Measurements from ENCODE around the gene NSUN4. TPM values are rescaled to one million over a fixed set of nuclear protein-coding genes. Genes with fewer than 3 reads are reported as not detected.
"Not testable (repeated sequence)": the region's sequence is repeated elsewhere in the genome, so short reads cannot be mapped to it uniquely, and the experiment has no call there.

The NSUN4 gene
- total and polyA plus RNA-seq, 2 donors: 15.9 to 16.7 TPM

- 83% methylated on average over 3 of the region's 3 CpGs for WGBS
- Histone ChIP-seq H3K4me3 (ENCODE audit: low read depth, low read length) (no peak overlapping the region), H3K4me1 (ENCODE audit: insufficient read depth) (no peaks in the 10 kb centered on the region), H3K27ac (ENCODE audit: low read depth) (no peak overlapping the region), H3K36me3 (ENCODE audit: insufficient read depth) (peaks cover 7% of the 10 kb centered on the region)
- DNase-seq (ENCODE audit: extremely low spot score): no peak
Observed at GRCh38 chr1:46315669-46316403, 24.8 kb upstream of the NSUN4 start.

GRCh38 chr1:46317323-46317722 lies 23.3 kb upstream of the NSUN4 start:
- DNase-seq (ENCODE audit: extremely low spot score): no peak
- Histone ChIP-seq H3K36me3 (ENCODE audit: insufficient read depth) (peaks cover 7% of the 10 kb centered on the region), H3K27ac (ENCODE audit: low read depth) (no peak overlapping the region), H3K4me3 (ENCODE audit: low read depth, low read length) (no peak overlapping the region), H3K4me1 (ENCODE audit: insufficient read depth) (no peaks in the 10 kb centered on the region)
- WGBS: 94% methylated on average over 1 of the region's 1 CpG

- not testable (repeated sequence) for DNase-seq (ENCODE audit: extremely low spot score); H3K27ac ChIP-seq (ENCODE audit: low read depth); H3K4me3 ChIP-seq (ENCODE audit: low read depth, low read length); H3K4me1 ChIP-seq (ENCODE audit: insufficient read depth); H3K36me3 ChIP-seq (ENCODE audit: insufficient read depth)
- WGBS: 92% methylated on average over 6 of the region's 6 CpGs
Observed at GRCh38 chr1:46319301-46319700, 21.3 kb upstream of the NSUN4 start.

GRCh38 chr1:46319960-46320914 lies 20.4 kb upstream of the NSUN4 start:
- not testable (repeated sequence) for H3K36me3 ChIP-seq (ENCODE audit: insufficient read depth); H3K27ac ChIP-seq (ENCODE audit: low read depth); H3K4me3 ChIP-seq (ENCODE audit: low read depth, low read length); DNase-seq (ENCODE audit: extremely low spot score); H3K4me1 ChIP-seq (ENCODE audit: insufficient read depth)
- WGBS: 63% methylated on average over 12 of the region's 13 CpGs

GRCh38 chr1:46322191-46322590 lies 18.4 kb upstream of the NSUN4 start:
- WGBS: 95% methylated on average over 6 of the region's 6 CpGs
- DNase-seq (ENCODE audit: extremely low spot score); H3K27ac ChIP-seq (ENCODE audit: low read depth); H3K4me1 ChIP-seq (ENCODE audit: insufficient read depth); H3K4me3 ChIP-seq (ENCODE audit: low read depth, low read length); H3K36me3 ChIP-seq (ENCODE audit: insufficient read depth): not testable (repeated sequence)

GRCh38 chr1:46325285-46326076 lies 15.1 kb upstream of the NSUN4 start:
- not testable (repeated sequence) for DNase-seq (ENCODE audit: extremely low spot score); H3K4me3 ChIP-seq (ENCODE audit: low read depth, low read length); H3K36me3 ChIP-seq (ENCODE audit: insufficient read depth); H3K27ac ChIP-seq (ENCODE audit: low read depth); H3K4me1 ChIP-seq (ENCODE audit: insufficient read depth)
- 89% methylated on average over 11 of the region's 11 CpGs for WGBS

GRCh38 chr1:46328182-46328581 lies 12.4 kb upstream of the NSUN4 start:
- not testable (repeated sequence) for H3K27ac ChIP-seq (ENCODE audit: low read depth); H3K4me1 ChIP-seq (ENCODE audit: insufficient read depth); H3K36me3 ChIP-seq (ENCODE audit: insufficient read depth); H3K4me3 ChIP-seq (ENCODE audit: low read depth, low read length); DNase-seq (ENCODE audit: extremely low spot score)
- 92% methylated on average over 7 of the region's 7 CpGs for WGBS

- H3K4me3 ChIP-seq (ENCODE audit: low read depth, low read length); DNase-seq (ENCODE audit: extremely low spot score); H3K27ac ChIP-seq (ENCODE audit: low read depth); H3K4me1 ChIP-seq (ENCODE audit: insufficient read depth); H3K36me3 ChIP-seq (ENCODE audit: insufficient read depth): not testable (repeated sequence)
- WGBS: 48% methylated on average over 7 of the region's 7 CpGs
Observed at GRCh38 chr1:46329807-46330206, 10.8 kb upstream of the NSUN4 start.

GRCh38 chr1:46330381-46330780 lies 10.2 kb upstream of the NSUN4 start:
- not testable (repeated sequence) for H3K27ac ChIP-seq (ENCODE audit: low read depth); H3K4me3 ChIP-seq (ENCODE audit: low read depth, low read length); DNase-seq (ENCODE audit: extremely low spot score); H3K4me1 ChIP-seq (ENCODE audit: insufficient read depth); H3K36me3 ChIP-seq (ENCODE audit: insufficient read depth)
- 80% methylated on average over 2 of the region's 2 CpGs for WGBS

- H3K4me1 ChIP-seq (ENCODE audit: insufficient read depth); DNase-seq (ENCODE audit: extremely low spot score); H3K4me3 ChIP-seq (ENCODE audit: low read depth, low read length); H3K27ac ChIP-seq (ENCODE audit: low read depth); H3K36me3 ChIP-seq (ENCODE audit: insufficient read depth): not testable (repeated sequence)
- 72% methylated on average over 24 of the region's 24 CpGs for WGBS
Observed at GRCh38 chr1:46331786-46332540, 8.6 kb upstream of the NSUN4 start.

- DNase-seq (ENCODE audit: extremely low spot score): no peak
- 76% methylated on average over 9 of the region's 9 CpGs for WGBS
- no peaks in the 10 kb centered on the region for H3K36me3 ChIP-seq (ENCODE audit: insufficient read depth)
- no peaks in the 10 kb centered on the region for H3K4me1 ChIP-seq (ENCODE audit: insufficient read depth)
- H3K4me3 ChIP-seq (ENCODE audit: low read depth, low read length): no peak overlapping the region
- no peak overlapping the region for H3K27ac ChIP-seq (ENCODE audit: low read depth)
Observed at GRCh38 chr1:46333300-46334029, 7.1 kb upstream of the NSUN4 start.

- H3K27ac ChIP-seq (ENCODE audit: low read depth): no peak overlapping the region
- no peak overlapping the region for H3K4me3 ChIP-seq (ENCODE audit: low read depth, low read length)
- WGBS: 80% methylated on average over 2 of the region's 2 CpGs
- no peaks in the 10 kb centered on the region for H3K4me1 ChIP-seq (ENCODE audit: insufficient read depth)
- no peak for DNase-seq (ENCODE audit: extremely low spot score)
- H3K36me3 ChIP-seq (ENCODE audit: insufficient read depth): no peaks in the 10 kb centered on the region
Observed at GRCh38 chr1:46334030-46334384, 6.6 kb upstream of the NSUN4 start.

All from urinary bladder (tissue), 4 donors.